Femur (tissue), 1 donor: ENCODE measurements around the gene MRGPRX4.

ENCODE experiments used
- DNase-seq: peaks from one replicate; pipeline ENCODE4 v3.0.0-alpha.2; 2017

The MRGPRX4 gene

DNA sequence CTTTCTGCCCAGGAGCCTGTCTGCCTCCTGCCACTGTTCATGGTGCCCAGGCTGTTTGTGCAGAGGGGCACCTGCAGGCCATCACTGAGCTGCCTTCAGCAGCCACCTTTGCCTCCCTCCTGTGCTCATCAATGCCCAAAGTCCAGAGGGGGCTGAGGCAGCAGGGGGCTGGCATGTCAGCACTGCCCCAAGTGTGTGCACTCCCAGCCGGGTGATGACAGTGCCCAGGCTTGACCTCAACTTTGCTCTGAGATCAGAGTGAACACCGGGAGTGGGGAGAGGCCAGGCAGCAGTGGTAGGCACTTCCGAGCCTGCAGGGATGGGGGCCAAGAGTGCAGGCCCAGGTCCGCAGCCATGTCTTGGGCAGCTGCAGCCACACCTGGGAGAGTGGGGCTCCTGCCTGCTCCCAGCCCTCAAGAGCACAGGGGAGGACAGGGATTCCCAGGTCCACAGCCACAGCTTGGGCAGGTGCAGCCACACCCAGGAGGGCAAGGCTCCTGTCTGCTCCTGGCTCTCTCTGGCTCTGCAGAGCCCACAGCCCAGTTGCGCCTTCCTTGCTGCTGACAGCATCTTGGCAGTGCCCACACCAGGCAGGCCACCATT, 48.7 kb downstream of the MRGPRX4 start:
- DNase-seq = no peak

DNA sequence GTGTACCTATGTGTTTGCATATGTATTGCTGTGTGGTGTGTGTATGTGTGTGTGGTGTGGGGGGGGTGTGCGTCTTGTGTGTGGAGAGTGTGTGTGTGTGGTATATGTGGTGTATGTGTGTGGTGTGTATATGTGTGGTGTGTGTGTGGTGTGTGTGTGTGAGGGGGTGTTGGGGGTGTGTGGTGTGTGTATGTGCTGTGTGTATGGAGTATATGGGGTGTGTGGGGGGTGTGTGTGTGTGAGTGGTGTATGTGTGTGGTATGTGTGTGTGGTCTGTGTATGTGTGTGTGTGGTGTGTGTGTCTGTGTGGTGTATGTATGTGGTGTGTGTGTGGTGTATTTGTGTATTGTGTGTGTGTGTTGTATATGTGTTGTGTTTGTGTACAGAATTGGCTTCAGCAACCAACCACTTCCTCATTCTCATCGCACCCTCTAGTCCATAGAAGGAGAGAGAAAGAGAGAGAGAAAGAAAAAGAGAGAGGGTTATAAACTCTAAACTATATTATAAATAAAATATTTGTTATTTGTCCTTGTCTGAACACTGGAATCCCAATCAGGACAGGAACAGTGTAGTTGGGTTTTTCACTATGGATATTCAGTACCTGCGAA, 50.3 kb downstream of the MRGPRX4 start:
- no peak for DNase-seq
